Measurements from ENCODE around the gene L3MBTL1.

Gene L3MBTL1

DNA sequence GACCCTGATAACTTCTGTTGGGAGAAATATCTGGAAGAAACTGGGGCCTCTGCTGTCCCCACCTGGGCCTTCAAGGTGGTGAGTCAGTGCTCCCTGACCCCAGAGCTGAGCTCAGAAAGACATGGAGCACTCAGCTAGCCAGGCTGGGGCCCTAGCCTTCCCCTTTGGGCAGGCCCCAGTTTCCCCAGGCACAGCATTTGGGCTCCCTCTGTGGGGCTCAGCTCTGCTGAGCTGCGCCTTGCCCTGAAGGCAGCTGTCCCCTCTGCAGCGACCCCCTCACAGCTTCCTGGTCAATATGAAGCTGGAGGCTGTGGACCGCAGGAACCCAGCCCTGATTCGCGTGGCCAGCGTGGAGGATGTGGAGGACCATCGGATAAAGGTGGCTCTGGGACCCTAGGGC, 26.5 kb downstream of the L3MBTL1 start:
- no peak overlapping the region for H3K4me2 ChIP-seq (ENCODE audit: low read depth, low read length, poor library complexity, severe bottlenecking)
- no peak for TF ChIP-seq EZH2phosphoT487 (IDR thresholded peaks at IDR 0.05; ENCODE audit: borderline replicate concordance)
- TF ChIP-seq, protein P1, sequence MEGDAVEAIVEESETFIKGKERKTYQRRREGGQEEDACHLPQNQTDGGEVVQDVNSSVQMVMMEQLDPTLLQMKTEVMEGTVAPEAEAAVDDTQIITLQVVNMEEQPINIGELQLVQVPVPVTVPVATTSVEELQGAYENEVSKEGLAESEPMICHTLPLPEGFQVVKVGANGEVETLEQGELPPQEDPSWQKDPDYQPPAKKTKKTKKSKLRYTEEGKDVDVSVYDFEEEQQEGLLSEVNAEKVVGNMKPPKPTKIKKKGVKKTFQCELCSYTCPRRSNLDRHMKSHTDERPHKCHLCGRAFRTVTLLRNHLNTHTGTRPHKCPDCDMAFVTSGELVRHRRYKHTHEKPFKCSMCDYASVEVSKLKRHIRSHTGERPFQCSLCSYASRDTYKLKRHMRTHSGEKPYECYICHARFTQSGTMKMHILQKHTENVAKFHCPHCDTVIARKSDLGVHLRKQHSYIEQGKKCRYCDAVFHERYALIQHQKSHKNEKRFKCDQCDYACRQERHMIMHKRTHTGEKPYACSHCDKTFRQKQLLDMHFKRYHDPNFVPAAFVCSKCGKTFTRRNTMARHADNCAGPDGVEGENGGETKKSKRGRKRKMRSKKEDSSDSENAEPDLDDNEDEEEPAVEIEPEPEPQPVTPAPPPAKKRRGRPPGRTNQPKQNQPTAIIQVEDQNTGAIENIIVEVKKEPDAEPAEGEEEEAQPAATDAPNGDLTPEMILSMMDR (conservative IDR thresholded peaks at IDR 0.05; ENCODE audit: low read length): no peak
- H3K9me2 ChIP-seq (replicated peaks; ENCODE audit: low read depth, low read length): no peaks in the 10 kb centered on the region
- no peak overlapping the region for H3K4me3 ChIP-seq (ENCODE audit: low read length, poor library complexity, severe bottlenecking)
- H3F3A ChIP-seq (ENCODE audit: low read depth): no peaks in the 10 kb centered on the region
- H3K9me3 ChIP-seq (ENCODE audit: insufficient read depth, low read depth, low read length): no peaks in the 10 kb centered on the region
- no peaks in the 10 kb centered on the region for H3K27me3 ChIP-seq (ENCODE audit: insufficient read depth, low read length, poor library complexity, severe bottlenecking)
- no peaks in the 10 kb centered on the region for H3K79me2 ChIP-seq (ENCODE audit: insufficient read depth, low read length)
- no peak overlapping the region for H3K9ac ChIP-seq (ENCODE audit: low read depth, low read length, poor library complexity, severe bottlenecking)
- H4K20me1 ChIP-seq (ENCODE audit: insufficient read depth, low read length, poor library complexity, severe bottlenecking): no peaks in the 10 kb centered on the region
- no peak overlapping the region for H2AFZ ChIP-seq (ENCODE audit: low read length)
- no peaks in the 10 kb centered on the region for H3K36me3 ChIP-seq (ENCODE audit: insufficient read depth, low read length)
- no peaks in the 10 kb centered on the region for H3K4me1 ChIP-seq (ENCODE audit: insufficient read depth, low read length, poor library complexity, severe bottlenecking)

DNA sequence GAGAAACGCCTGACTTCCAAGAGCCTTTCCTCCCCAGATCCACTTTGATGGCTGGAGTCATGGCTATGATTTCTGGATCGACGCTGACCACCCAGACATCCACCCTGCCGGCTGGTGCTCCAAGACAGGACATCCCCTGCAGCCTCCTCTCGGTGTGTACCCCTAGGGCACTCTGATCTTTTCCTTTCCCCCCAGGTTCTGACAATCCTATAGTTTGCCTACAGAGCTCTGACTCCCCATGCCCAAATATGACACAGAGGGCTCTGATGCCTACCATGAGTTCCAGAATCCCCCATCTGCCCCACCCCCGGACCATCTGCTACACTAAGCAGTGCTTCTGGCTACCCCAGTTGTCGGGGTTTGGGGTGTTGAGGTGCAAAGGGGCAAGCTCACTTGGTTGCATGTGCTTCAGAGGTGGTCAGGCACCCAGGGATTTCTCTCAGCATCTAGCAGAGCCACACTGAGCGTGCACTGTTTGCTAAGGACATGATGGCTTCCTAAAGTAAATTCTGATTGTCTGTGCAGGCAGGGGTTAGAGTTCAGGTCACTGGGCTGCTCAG, 27.4 kb downstream of the L3MBTL1 start:
- TF ChIP-seq, protein P1 (conservative IDR thresholded peaks at IDR 0.05; ENCODE audit: low read length): no peak
- TF ChIP-seq EZH2phosphoT487 (IDR thresholded peaks at IDR 0.05; ENCODE audit: borderline replicate concordance): no peak
- Histone ChIP-seq H3F3A (ENCODE audit: low read depth) (no peaks in the 10 kb centered on the region), H3K79me2 (ENCODE audit: insufficient read depth, low read length) (no peaks in the 10 kb centered on the region), H3K9me2 (replicated peaks; ENCODE audit: low read depth, low read length) (no peaks in the 10 kb centered on the region), H3K4me1 (ENCODE audit: insufficient read depth, low read length, poor library complexity, severe bottlenecking) (no peaks in the 10 kb centered on the region), H3K36me3 (ENCODE audit: insufficient read depth, low read length) (no peaks in the 10 kb centered on the region), H3K4me3 (ENCODE audit: low read length, poor library complexity, severe bottlenecking) (no peak overlapping the region), H4K20me1 (ENCODE audit: insufficient read depth, low read length, poor library complexity, severe bottlenecking) (no peaks in the 10 kb centered on the region), H3K27me3 (ENCODE audit: insufficient read depth, low read length, poor library complexity, severe bottlenecking) (no peaks in the 10 kb centered on the region), H3K4me2 (ENCODE audit: low read depth, low read length, poor library complexity, severe bottlenecking) (no peak overlapping the region), H2AFZ (ENCODE audit: low read length) (no peak overlapping the region), H3K9me3 (ENCODE audit: insufficient read depth, low read depth, low read length) (no peaks in the 10 kb centered on the region), H3K9ac (ENCODE audit: low read depth, low read length, poor library complexity, severe bottlenecking) (no peak overlapping the region)

DNA sequence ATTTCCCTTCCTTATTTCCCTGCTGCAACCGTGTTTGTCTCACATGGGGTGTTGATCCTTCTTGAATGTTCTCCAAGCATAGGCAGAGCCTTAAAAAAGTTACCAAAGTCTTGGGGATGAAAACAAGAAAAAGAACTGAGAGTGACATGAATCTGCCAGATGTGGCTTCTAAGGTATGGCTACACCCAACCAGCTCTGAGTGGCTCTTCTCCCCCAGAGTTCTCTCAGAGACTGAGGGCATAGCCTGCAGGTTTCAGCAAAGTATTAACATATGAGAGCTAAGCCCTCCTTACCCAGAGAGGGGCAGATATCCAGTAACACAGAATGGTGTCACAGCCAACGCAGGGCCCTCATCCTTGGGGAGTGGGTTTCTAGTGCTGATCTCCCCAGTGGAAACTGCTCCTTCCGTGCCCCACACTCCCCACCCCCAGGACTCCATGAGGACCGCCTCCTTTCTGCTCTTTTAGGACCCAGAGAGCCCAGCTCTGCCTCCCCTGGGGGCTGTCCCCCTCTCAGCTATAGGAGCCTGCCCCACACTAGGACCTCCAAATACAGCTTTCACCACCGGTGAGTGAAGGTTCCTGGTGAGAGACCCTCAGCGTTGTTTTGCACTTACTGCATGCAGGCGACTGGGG, 28.0 kb downstream of the L3MBTL1 start:
- H3K79me2 ChIP-seq (ENCODE audit: insufficient read depth, low read length): no peaks in the 10 kb centered on the region
- no peak overlapping the region for H3K4me2 ChIP-seq (ENCODE audit: low read depth, low read length, poor library complexity, severe bottlenecking)
- no peaks in the 10 kb centered on the region for H3F3A ChIP-seq (ENCODE audit: low read depth)
- no peaks in the 10 kb centered on the region for H3K9me3 ChIP-seq (ENCODE audit: insufficient read depth, low read depth, low read length)
- no peak overlapping the region for H2AFZ ChIP-seq (ENCODE audit: low read length)
- no peaks in the 10 kb centered on the region for H3K36me3 ChIP-seq (ENCODE audit: insufficient read depth, low read length)
- H3K9ac ChIP-seq (ENCODE audit: low read depth, low read length, poor library complexity, severe bottlenecking): no peak overlapping the region
- TF ChIP-seq, protein P1 (conservative IDR thresholded peaks at IDR 0.05; ENCODE audit: low read length): no peak
- TF ChIP-seq EZH2phosphoT487 (IDR thresholded peaks at IDR 0.05; ENCODE audit: borderline replicate concordance): no peak
- H3K4me3 ChIP-seq (ENCODE audit: low read length, poor library complexity, severe bottlenecking): no peak overlapping the region
- no peaks in the 10 kb centered on the region for H3K4me1 ChIP-seq (ENCODE audit: insufficient read depth, low read length, poor library complexity, severe bottlenecking)
- no peaks in the 10 kb centered on the region for H3K9me2 ChIP-seq (replicated peaks; ENCODE audit: low read depth, low read length)
- no peaks in the 10 kb centered on the region for H4K20me1 ChIP-seq (ENCODE audit: insufficient read depth, low read length, poor library complexity, severe bottlenecking)
- no peaks in the 10 kb centered on the region for H3K27me3 ChIP-seq (ENCODE audit: insufficient read depth, low read length, poor library complexity, severe bottlenecking)

All from Loucy (cell line).